Measurements from ENCODE around the gene CRIP2. TPM values are rescaled to one million over a fixed set of nuclear protein-coding genes. Genes with fewer than 3 reads are reported as not detected.

CRIP2 gene
- total and polyA plus RNA-seq, 2 experiments from 2014 or later, result 3.4 to 9.6 TPM

DNA sequence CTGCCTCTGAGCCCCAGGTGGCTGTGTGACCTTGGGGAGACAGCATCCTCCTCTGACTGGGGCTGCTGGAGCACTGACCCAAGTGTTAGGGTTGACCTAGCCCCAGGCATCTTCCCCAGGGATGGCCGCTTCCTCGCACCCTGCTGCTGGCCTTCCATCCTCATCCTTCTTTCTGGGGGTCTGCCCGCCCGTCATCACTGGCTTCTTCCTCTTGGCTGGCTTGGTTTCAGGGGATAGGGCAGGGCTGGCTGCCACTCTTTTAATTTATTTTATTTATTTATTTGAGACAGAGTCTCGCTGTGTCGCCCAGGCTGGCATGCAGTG, 19.9 kb downstream of the CRIP2 start:
- Mint-ChIP-seq H3K4me3 (no peak overlapping the region), H3K9me3 (peaks cover 6% of the 10 kb centered on the region; the same call in 2 of the 3 replicates), H3K27ac (no peak overlapping the region), H3K27me3 (ENCODE audit: insufficient read depth, low read depth, poor library complexity) (peaks cover 14% of the 10 kb centered on the region), H3K36me3 (ENCODE audit: low read depth) (no peaks in the 10 kb centered on the region), H3K4me1 (peaks cover 2% of the 10 kb centered on the region; the same call in 2 of the 3 replicates)
- no peak overlapping the region for H3K4me2 ChIP-seq
- no peaks in the 10 kb centered on the region for H3K36me3 ChIP-seq (ENCODE audit: insufficient read depth)
- H3K4me1 ChIP-seq (ENCODE audit: insufficient read depth), result no peaks in the 10 kb centered on the region
- no peak overlapping the region for H2AFZ ChIP-seq
- no peak overlapping the region for H3K4me3 ChIP-seq
- no peaks in the 10 kb centered on the region for H4K20me1 ChIP-seq (replicated peaks; ENCODE audit: insufficient read depth)
- H3F3A ChIP-seq (replicated peaks; ENCODE audit: low read depth), result peaks cover 4% of the 10 kb centered on the region; the same call in 1 of the 2 replicates
- no peak for TF ChIP-seq NANOG (IDR thresholded peaks at IDR 0.05; ENCODE audit: borderline replicate concordance)
- no peak for TF ChIP-seq CREB1 (CRISPR knock-in tag; IDR thresholded peaks at IDR 0.05; ENCODE audit: low read depth)
- peaks cover 3% of the 10 kb centered on the region; the same call in 1 of the 2 replicates for H3K9me2 ChIP-seq (ENCODE audit: insufficient read depth)
- no peak for ATAC-seq
- no peaks in the 10 kb centered on the region for H3K79me2 ChIP-seq (replicated peaks; ENCODE audit: insufficient read depth)
- H3K27ac ChIP-seq (ENCODE audit: low read depth), result no peak overlapping the region
- no peak for DNase-seq (ENCODE audit: low spot score)
- peaks cover 6% of the 10 kb centered on the region for H3K27me3 ChIP-seq (ENCODE audit: insufficient read depth)

GRCh38 chr14:105495101-105495989, 20.7 kb downstream of the CRIP2 start:
- H3K79me2 ChIP-seq (replicated peaks; ENCODE audit: insufficient read depth), result no peaks in the 10 kb centered on the region
- peaks cover 4% of the 10 kb centered on the region; the same call in 1 of the 2 replicates for H3F3A ChIP-seq (replicated peaks; ENCODE audit: low read depth)
- H3K36me3 ChIP-seq (ENCODE audit: insufficient read depth), result no peaks in the 10 kb centered on the region
- H3K27me3 ChIP-seq (ENCODE audit: insufficient read depth), result no peaks in the 10 kb centered on the region
- TF ChIP-seq JUNB (IDR thresholded peaks at IDR 0.05; ENCODE audit: unreplicated experiment) (no peak), CTCF (conservative IDR thresholded peaks at IDR 0.05; ENCODE audit: low read depth in 2 of 2) (no peak), POLR2AphosphoS5 (IDR thresholded peaks at IDR 0.05; ENCODE audit: low read depth) (no peak)
- no peak overlapping the region for H3K4me3 Mint-ChIP-seq
- peaks cover 6% of the 10 kb centered on the region; the same call in 2 of the 3 replicates for H3K9me3 Mint-ChIP-seq
- no peak overlapping the region for H3K27ac Mint-ChIP-seq
- H3K27me3 Mint-ChIP-seq (ENCODE audit: insufficient read depth, low read depth, poor library complexity), result peaks cover 12% of the 10 kb centered on the region
- H3K36me3 Mint-ChIP-seq (ENCODE audit: low read depth), result no peaks in the 10 kb centered on the region
- no peak overlapping the region for H2AFZ ChIP-seq
- H3K4me3 ChIP-seq, result no peak overlapping the region
- no peak overlapping the region for H3K27ac ChIP-seq (ENCODE audit: low read depth)
- H3K9me2 ChIP-seq (ENCODE audit: insufficient read depth), result peaks cover 3% of the 10 kb centered on the region; the same call in 1 of the 2 replicates
- no peak overlapping the region for H3K4me2 ChIP-seq
- no peaks in the 10 kb centered on the region for H3K4me1 ChIP-seq (ENCODE audit: insufficient read depth)
- no peaks in the 10 kb centered on the region for H4K20me1 ChIP-seq (replicated peaks; ENCODE audit: insufficient read depth)
- ATAC-seq (no peak), DNase-seq (ENCODE audit: low spot score) (no peak)
- 0 out of 3 replicates have a peak, but pooled peaks cover 2% of the 10 kb centered on the region for H3K4me1 Mint-ChIP-seq

DNA sequence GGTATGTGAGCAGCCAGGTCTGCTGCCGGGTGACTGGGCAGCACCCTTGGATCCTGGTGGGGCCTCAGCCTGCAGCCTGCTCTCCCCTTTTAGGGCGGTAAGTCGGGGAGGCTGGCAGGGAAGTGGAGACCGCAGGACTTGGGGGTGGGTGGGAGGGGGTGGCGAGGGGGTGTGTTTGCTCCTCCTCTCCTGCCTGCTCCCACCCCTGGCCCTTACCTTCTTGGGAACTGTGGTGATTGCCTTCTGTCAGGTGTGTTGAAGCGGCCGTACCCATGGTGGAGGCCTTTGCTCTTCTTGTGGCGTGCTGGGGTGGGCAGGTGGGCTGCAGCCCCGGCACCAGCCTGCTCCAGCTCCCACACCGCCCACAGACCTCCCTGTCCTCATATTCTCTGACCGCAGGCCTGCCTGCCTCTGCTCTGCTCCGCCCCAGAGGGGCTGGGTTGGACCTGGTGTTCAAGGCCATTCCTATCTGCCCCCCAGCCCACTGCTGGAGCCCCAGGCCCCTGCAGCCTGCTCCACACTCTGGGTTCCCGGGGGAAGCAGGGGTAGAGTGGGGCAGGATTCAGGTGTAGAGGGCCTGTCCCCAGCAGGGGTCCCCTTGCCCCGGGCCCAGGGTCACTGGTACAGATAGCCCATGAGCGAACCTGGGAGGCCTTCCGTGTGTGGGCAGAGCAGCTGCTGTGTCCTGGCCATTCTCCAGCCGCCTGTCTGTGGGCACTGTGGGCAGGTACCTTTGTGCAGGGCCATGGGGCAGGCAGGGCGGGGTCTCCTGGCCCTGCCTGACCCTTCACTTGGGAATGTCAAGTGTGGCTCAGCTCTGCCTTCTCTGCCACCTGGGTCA, 21.6 kb downstream of the CRIP2 start:
- Histone ChIP-seq H3K9me2 (ENCODE audit: insufficient read depth) (peaks cover 3% of the 10 kb centered on the region; the same call in 1 of the 2 replicates), H3K79me2 (replicated peaks; ENCODE audit: insufficient read depth) (no peaks in the 10 kb centered on the region), H4K20me1 (replicated peaks; ENCODE audit: insufficient read depth) (no peaks in the 10 kb centered on the region), H3F3A (replicated peaks; ENCODE audit: low read depth) (peaks cover 4% of the 10 kb centered on the region; the same call in 1 of the 2 replicates), H3K27me3 (ENCODE audit: insufficient read depth) (no peaks in the 10 kb centered on the region), H3K27ac (ENCODE audit: low read depth) (no peak overlapping the region), H3K36me3 (ENCODE audit: insufficient read depth) (no peaks in the 10 kb centered on the region), H2AFZ (no peak overlapping the region), H3K4me1 (ENCODE audit: insufficient read depth) (no peaks in the 10 kb centered on the region), H3K4me3 (no peak overlapping the region), H3K4me2 (no peak overlapping the region)
- H3K36me3 Mint-ChIP-seq (ENCODE audit: low read depth), result no peaks in the 10 kb centered on the region
- DNase-seq (ENCODE audit: low spot score) (no peak), ATAC-seq (no peak)
- peaks cover 8% of the 10 kb centered on the region for H3K27me3 Mint-ChIP-seq (ENCODE audit: insufficient read depth, low read depth, poor library complexity)
- no peak overlapping the region for H3K4me3 Mint-ChIP-seq
- peaks cover 3% of the 10 kb centered on the region; the same call in 1 of the 3 replicates for H3K9me3 Mint-ChIP-seq
- H3K4me1 Mint-ChIP-seq, result 0 out of 3 replicates have a peak, but pooled peaks cover 2% of the 10 kb centered on the region
- no peak overlapping the region for H3K27ac Mint-ChIP-seq
- TF ChIP-seq STAT1 (IDR thresholded peaks at IDR 0.05; ENCODE audit: unreplicated experiment), result no peak
- no peak for TF ChIP-seq JUNB (IDR thresholded peaks at IDR 0.05; ENCODE audit: unreplicated experiment)
- TF ChIP-seq CTCF (conservative IDR thresholded peaks at IDR 0.05; ENCODE audit: low read depth in 2 of 2), result no peak
- TF ChIP-seq EZH2 (IDR thresholded peaks at IDR 0.05; ENCODE audit: low read depth, unreplicated experiment), result no peak
- no peak for TF ChIP-seq NANOG (IDR thresholded peaks at IDR 0.05; ENCODE audit: borderline replicate concordance)
- no peak for TF ChIP-seq EZH2phosphoT487 (IDR thresholded peaks at IDR 0.05; ENCODE audit: unreplicated experiment)
- no peak for TF ChIP-seq POLR2AphosphoS5 (IDR thresholded peaks at IDR 0.05; ENCODE audit: low read depth)
- TF ChIP-seq ETS1 (IDR thresholded peaks at IDR 0.05), result no peak
- no peak for TF ChIP-seq ZNF114 (CRISPR knock-in tag; IDR thresholded peaks at IDR 0.05)

Data from GM23338 (cell line).